Spleen (tissue), 7 donors: ENCODE measurements around the gene SPOPL.

Source experiments
- CTCF ChIP-seq, 11 experiments: fragments of 200-600 bp in 7 of 11; fragments of 450-650 bp in 4 of 11; sonication (generic) in 4 of 11; IDR thresholded peaks in 8 of 11; conservative IDR thresholded peaks in 3 of 11; 1 replicate in 7 of 11; 2 replicates in 4 of 11; pipeline versions ENCODE4 v1.4.0 to v1.8.0; 2016 to 2021; ENCODE audit warnings: antibody characterized with exemption in 11 of 11, inconsistent platforms in 4 of 11, mild to moderate bottlenecking in 1 of 11
- POLR2A ChIP-seq, 3 donors: fragments of 450-650 bp; IDR thresholded peaks; one replicate each; pipeline ENCODE4 v1.5.1; 2017; ENCODE audit warnings: antibody characterized with exemption in 3 of 3, mild to moderate bottlenecking in 1 of 3
- POLR2AphosphoS5 ChIP-seq, 3 donors: sonication (generic); formaldehyde crosslinking; IDR thresholded peaks; one replicate each; pipeline ENCODE4 v1.5.1; 2017; ENCODE audit warnings: antibody characterized with exemption in 3 of 3
- donor health status: DM: no; HTN: no; CAD: no; lungs with moderate emphysema.
- donor health status: DM: no; HTN: no; CAD: no.
- donor health status: DM: no; HTN: no; CAD: no.

- no peak for TF ChIP-seq CTCF (IDR thresholded peaks at IDR 0.05 in 8 of 11, conservative IDR thresholded peaks at IDR 0.05 in 3 of 11)
- TF ChIP-seq POLR2A (IDR thresholded peaks at IDR 0.05): no peak
- TF ChIP-seq POLR2AphosphoS5 (IDR thresholded peaks at IDR 0.05): no peak
Measured at GRCh38 chr2:138548796-138549195, 47.2 kb downstream of the SPOPL start.
